CD4-positive, alpha-beta T cell (primary cell): ENCODE data around the gene CRABP1. TPM values are rescaled to one million over a fixed set of nuclear protein-coding genes. Genes with fewer than 3 reads are reported as not detected.
"Not testable (repeated sequence)": the region's sequence is repeated elsewhere in the genome, so short reads cannot be mapped to it uniquely, and the experiment has no call there.

Experiments used
- ATAC-seq: fragments of 200-7000 bp; cut with Tn5 transposase; one replicate; pipeline ENCODE4 v1.10.0; 2022; ENCODE audit warnings: mild to moderate bottlenecking; ENCODE audit not compliant: poor library complexity
- CTCF ChIA-PET: fragments of 350-600 bp; sonication (Branson Sonifier 250); formaldehyde crosslinking; loops from one replicate; lab custom pipeline; 2021; ENCODE audit warnings: antibody characterized with exemption, inconsistent platforms; lab: Charles Lee
- POLR2A ChIA-PET: fragments of 350-600 bp; sonication (Branson Sonifier 250); formaldehyde crosslinking; loops from one replicate; lab custom pipeline; 2021; ENCODE audit warnings: antibody characterized with exemption, inconsistent platforms; lab: Charles Lee
- DNase-seq, 14 experiments: peaks; one replicate each; pipeline ENCODE4 v3.0.0-alpha.2; 2013 to 2020; ENCODE audit warnings: mixed read lengths in 2 of 14
- H3K27ac ChIP-seq, 2 donors: one replicate each; pipeline versions ENCODE4 v1.5.1 to v1.7.0; 2013; ENCODE audit warnings: low read length in 2 of 2, low read depth in 1 of 2, mild to moderate bottlenecking in 1 of 2
- H3K27me3 ChIP-seq, 2 experiments: 1 replicate in 1 of 2; 2 replicates in 1 of 2; pipeline versions ENCODE4 v1.6.1 to v1.7.0; 2013; ENCODE audit warnings: low read length in 2 of 2, control low read depth in 1 of 2, mild to moderate bottlenecking in 1 of 2, moderate library complexity in 1 of 2; ENCODE audit not compliant: insufficient read depth in 2 of 2, control insufficient read depth in 1 of 2
- H3K36me3 ChIP-seq: one replicate; pipeline ENCODE4 v1.6.1; 2013; ENCODE audit warnings: low read length, control low read depth; ENCODE audit not compliant: insufficient read depth
- H3K4me1 ChIP-seq: one replicate; pipeline ENCODE4 v1.6.1; 2013; ENCODE audit warnings: low read length, control low read depth; ENCODE audit not compliant: insufficient read depth
- H3K4me3 ChIP-seq: one replicate; pipeline ENCODE4 v1.5.1; 2013; ENCODE audit warnings: mild to moderate bottlenecking, low read length, moderate library complexity
- H3K9me3 ChIP-seq, 2 experiments: 1 replicate in 1 of 2; 2 replicates in 1 of 2; pipeline versions ENCODE4 v1.6.1 to v1.7.0; 2013; ENCODE audit warnings: low read length in 2 of 2, mild to moderate bottlenecking in 2 of 2, control low read depth in 1 of 2, moderate library complexity in 1 of 2; ENCODE audit not compliant: control insufficient read depth in 1 of 2, insufficient read depth in 1 of 2
- H3K27ac Mint-ChIP-seq: one replicate; pipeline ENCODE4 v1.8.0; 2020; ENCODE audit warnings: mixed read lengths
- H3K27me3 Mint-ChIP-seq: one replicate; pipeline ENCODE4 v1.8.0; 2021; ENCODE audit warnings: mixed read lengths
- H3K36me3 Mint-ChIP-seq: one replicate; pipeline ENCODE4 v1.8.0; 2021; ENCODE audit warnings: low read depth, mixed read lengths
- H3K4me1 Mint-ChIP-seq: one replicate; pipeline ENCODE4 v1.8.0; 2021; ENCODE audit warnings: low read depth, mixed read lengths
- H3K4me3 Mint-ChIP-seq: one replicate; pipeline ENCODE4 v1.8.0; 2020; ENCODE audit warnings: mild to moderate bottlenecking, mixed read lengths
- H3K9me3 Mint-ChIP-seq: one replicate; pipeline ENCODE4 v1.8.0; 2020; ENCODE audit warnings: mixed read lengths
- intact Hi-C, 2 experiments: fragments of 100-400 bp; cut with DNase I in 1 of 2; cut with micrococcal nuclease in 1 of 2; formaldehyde crosslinking; loops; one replicate each; pipeline versions ENCODE4 v1.15.1 to v1.9.0; 2023 to 2025; cut with DNase I, micrococcal nuclease
- total RNA-seq, 174 experiments: library from RNA in 2 of 174; stranded (reverse) in 2 of 174; gene quantifications; one replicate each; pipeline ENCODE4 v1.2.3 and lab custom pipeline; 2021 to 2026
- TF ChIP-seq, protein P1 (sequence below): fragments of 200-600 bp; IDR thresholded peaks from one replicate; pipeline ENCODE4 v1.8.0; 2022; ENCODE audit warnings: antibody characterized with exemption, mild to moderate bottlenecking

CRABP1 gene
- total RNA-seq, 2 experiments from 2014 or later = not detected

- intact Hi-C loops = no loop called here
- Histone ChIP-seq H3K9me3 (no peaks in the 10 kb centered on the region), H3K27ac (no peak overlapping the region), H3K4me3 (no peak overlapping the region), H3K27me3 (no peaks in the 10 kb centered on the region), H3K4me1 (peaks cover 8% of the 10 kb centered on the region), H3K36me3 (no peaks in the 10 kb centered on the region)
- no peak overlapping the region for H3K4me3 Mint-ChIP-seq
- ChIA-PET POLR2A (no interaction called here), CTCF (no interaction called here)
- no peaks in the 10 kb centered on the region for H3K9me3 Mint-ChIP-seq
- no peak overlapping the region for H3K27ac Mint-ChIP-seq
- TF ChIP-seq, protein P1, sequence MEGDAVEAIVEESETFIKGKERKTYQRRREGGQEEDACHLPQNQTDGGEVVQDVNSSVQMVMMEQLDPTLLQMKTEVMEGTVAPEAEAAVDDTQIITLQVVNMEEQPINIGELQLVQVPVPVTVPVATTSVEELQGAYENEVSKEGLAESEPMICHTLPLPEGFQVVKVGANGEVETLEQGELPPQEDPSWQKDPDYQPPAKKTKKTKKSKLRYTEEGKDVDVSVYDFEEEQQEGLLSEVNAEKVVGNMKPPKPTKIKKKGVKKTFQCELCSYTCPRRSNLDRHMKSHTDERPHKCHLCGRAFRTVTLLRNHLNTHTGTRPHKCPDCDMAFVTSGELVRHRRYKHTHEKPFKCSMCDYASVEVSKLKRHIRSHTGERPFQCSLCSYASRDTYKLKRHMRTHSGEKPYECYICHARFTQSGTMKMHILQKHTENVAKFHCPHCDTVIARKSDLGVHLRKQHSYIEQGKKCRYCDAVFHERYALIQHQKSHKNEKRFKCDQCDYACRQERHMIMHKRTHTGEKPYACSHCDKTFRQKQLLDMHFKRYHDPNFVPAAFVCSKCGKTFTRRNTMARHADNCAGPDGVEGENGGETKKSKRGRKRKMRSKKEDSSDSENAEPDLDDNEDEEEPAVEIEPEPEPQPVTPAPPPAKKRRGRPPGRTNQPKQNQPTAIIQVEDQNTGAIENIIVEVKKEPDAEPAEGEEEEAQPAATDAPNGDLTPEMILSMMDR = no peak
- H3K36me3 Mint-ChIP-seq = no peaks in the 10 kb centered on the region
- H3K27me3 Mint-ChIP-seq = no peaks in the 10 kb centered on the region
- no peak for DNase-seq
- no peak for ATAC-seq
- peaks cover 8% of the 10 kb centered on the region for H3K4me1 Mint-ChIP-seq
These were observed 32.7 kb downstream of the CRABP1 start for GRCh38 chr15:78372880-78373279.

GRCh38 chr15:78374436-78375393 is 34.6 kb downstream of the CRABP1 start:
- Histone ChIP-seq H3K4me1 (peaks cover 8% of the 10 kb centered on the region), H3K27me3 (no peaks in the 10 kb centered on the region), H3K27ac (no peak overlapping the region), H3K9me3 (no peaks in the 10 kb centered on the region), H3K36me3 (no peaks in the 10 kb centered on the region), H3K4me3 (no peak overlapping the region)
- ATAC-seq (peak; percentile 43), DNase-seq (peak in 2 of 14 experiments; percentile 24 to 33)
- intact Hi-C loops = no loop called here
- ChIA-PET POLR2A (no interaction called here), CTCF (no interaction called here)
- Mint-ChIP-seq H3K36me3 (no peaks in the 10 kb centered on the region), H3K9me3 (no peaks in the 10 kb centered on the region), H3K27ac (no peak overlapping the region), H3K4me1 (peaks cover 8% of the 10 kb centered on the region), H3K4me3 (no peak overlapping the region), H3K27me3 (no peaks in the 10 kb centered on the region)
- TF ChIP-seq, protein P1 = no peak

DNA sequence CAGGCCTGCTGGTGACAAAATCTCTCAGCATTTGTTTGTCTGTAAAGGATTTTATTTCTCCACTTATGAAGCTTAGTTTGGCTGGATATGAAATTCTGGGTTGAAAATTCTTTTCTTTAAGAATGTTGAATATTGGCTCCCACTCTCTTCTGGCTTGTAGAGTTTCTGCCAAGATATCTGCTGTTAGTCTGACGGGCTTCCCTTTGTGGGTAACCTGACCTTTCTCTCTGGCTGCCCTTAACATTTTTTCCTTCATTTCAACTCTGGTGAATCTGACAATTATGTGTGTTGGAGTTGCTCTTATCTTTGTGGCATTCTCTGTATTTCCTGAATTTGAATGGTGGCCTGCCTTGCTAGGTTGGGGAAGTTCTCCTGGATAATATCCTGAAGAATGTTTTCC is 40.0 kb downstream of the CRABP1 start:
- H3K9me3 ChIP-seq, H3K27me3 ChIP-seq, H3K4me1 ChIP-seq, H3K27ac ChIP-seq, H3K4me3 Mint-ChIP-seq, H3K36me3 ChIP-seq, POLR2A ChIA-PET, ATAC-seq, DNase-seq, H3K36me3 Mint-ChIP-seq, CTCF ChIA-PET, intact Hi-C loops, H3K9me3 Mint-ChIP-seq, H3K27ac Mint-ChIP-seq, H3K4me3 ChIP-seq, H3K4me1 Mint-ChIP-seq: not testable (repeated sequence)
- H3K27me3 Mint-ChIP-seq = peaks cover 31% of the 10 kb centered on the region
